CD4-positive, alpha-beta T cell treated with Interleukin-4 for 1 hour (primary cell): ENCODE measurements around the gene SCFD2.
A peak's percentile ranks its signal among the peaks of the same experiment; 100 is the strongest.
"Not testable (repeated sequence)": the region's sequence is repeated elsewhere in the genome, so short reads cannot be mapped to it uniquely, and the experiment has no call there.

ENCODE experiments used
- DNase-seq, 2 donors: peaks; one replicate each; pipeline ENCODE4 v3.0.0-alpha.2; 2020 to 2022

SCFD2 gene

DNA sequence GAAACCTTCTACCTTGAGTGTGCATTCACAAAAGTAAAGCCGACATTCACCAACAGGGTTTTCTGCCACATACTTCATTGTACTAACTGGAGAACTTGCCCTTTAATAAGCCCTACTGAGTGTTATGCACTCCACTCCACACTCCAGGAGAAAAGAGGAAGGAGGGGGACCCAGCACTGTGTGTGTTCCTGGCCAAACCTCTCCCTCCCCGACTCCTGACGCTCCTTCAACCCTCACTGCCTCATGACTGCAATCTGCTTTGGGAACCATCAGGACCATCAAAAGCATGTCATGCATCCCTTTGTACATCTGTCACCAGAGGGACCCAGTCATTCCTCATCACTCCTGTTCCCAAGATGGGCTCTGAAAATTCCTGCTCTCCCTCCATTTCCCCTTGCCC is 360.1 kb downstream of the SCFD2 start:
- DNase-seq = no peak

- DNase-seq = no peak
Measured at GRCh38 chr4:53005149-53005546, 360.7 kb downstream of the SCFD2 start.

DNA sequence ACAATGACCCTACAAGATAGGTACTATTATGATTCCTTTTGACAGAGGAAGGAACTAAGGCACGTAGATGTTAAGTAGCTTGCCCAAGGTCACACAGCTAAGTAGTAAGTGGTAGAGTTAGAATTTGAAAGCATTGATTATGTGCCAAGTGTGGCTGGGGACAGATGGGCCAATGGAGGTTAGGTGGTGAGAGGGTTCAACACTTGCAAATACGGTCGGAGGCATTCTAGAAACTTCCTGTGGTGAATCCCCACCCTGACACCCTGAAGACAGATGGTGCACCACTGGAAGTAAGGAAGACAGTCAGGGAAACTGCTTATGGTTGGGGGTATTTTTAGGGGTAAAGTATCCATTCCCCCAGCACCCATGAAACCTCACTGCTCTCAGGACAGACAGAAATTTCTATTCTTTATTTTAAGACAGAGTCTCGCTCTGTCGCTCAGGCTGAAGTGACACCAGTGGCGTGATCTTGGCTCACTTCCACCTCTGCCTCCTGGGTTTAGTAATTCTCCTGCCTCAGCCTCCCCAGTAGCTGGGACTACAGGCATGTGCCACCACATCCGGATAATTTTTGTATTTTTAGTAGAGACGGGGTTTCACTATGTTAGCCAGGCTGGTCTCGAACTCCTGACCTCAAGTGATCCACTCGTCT is 361.2 kb downstream of the SCFD2 start:
- no peak for DNase-seq

GRCh38 chr4:53003959-53004358 is 361.9 kb downstream of the SCFD2 start:
- no peak for DNase-seq

DNA sequence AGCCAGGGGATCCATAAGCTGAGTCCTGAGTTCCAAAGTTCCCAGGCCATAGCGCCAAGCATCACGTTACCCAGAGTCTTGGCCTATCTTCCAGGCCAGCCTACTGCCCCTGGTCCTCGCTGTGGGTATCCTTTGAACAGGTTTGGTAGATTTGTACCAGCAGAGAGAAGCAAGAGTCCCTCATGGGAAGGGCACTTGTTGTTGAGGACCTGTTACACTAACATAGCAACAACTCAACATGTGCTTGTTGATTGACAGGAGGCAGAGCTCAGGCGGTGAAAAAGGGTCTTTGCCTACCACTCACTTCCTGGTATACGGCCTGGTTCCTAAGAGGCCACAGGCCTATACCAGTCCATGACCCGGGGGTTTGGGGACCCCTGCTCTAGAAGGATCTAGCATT is 365.3 kb downstream of the SCFD2 start:
- DNase-seq = no peak

DNA sequence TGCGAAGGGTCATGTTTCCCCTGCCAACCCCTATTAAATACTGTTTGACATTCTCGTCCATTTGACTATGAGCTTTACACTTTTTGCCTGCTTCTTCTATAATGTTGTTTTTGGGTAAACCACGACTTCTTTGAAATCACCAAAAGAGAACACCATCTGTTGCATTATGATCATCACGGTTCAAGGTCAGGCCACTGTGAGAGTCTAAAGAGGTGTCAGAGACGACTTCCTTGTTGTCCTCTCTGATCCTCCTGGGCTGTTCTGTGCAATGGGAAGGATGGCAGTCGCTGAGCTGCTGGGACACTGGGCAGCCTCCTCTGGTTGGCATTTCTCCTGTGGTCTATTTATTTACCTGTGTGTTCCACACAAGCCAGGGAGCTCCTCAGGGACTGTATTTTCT is 366.2 kb downstream of the SCFD2 start:
- DNase-seq = no peak

- no peak for DNase-seq
Measured at GRCh38 chr4:52998413-52998812, 367.4 kb downstream of the SCFD2 start.

DNA sequence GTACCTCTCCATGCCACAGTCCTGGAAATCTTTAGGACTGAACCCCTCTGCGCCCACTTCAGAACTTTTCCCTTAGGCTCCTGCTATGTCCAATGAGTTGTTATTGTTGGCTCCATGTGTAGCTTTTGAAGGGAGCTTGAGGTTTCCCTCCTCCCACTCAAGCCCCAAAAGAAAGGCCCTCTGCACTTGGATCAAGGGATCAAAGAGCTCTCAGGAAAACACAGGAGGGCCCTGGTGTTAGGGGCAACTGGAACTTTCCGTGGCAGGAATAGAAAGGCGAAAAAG is 368.8 kb downstream of the SCFD2 start:
- DNase-seq = no peak

DNA sequence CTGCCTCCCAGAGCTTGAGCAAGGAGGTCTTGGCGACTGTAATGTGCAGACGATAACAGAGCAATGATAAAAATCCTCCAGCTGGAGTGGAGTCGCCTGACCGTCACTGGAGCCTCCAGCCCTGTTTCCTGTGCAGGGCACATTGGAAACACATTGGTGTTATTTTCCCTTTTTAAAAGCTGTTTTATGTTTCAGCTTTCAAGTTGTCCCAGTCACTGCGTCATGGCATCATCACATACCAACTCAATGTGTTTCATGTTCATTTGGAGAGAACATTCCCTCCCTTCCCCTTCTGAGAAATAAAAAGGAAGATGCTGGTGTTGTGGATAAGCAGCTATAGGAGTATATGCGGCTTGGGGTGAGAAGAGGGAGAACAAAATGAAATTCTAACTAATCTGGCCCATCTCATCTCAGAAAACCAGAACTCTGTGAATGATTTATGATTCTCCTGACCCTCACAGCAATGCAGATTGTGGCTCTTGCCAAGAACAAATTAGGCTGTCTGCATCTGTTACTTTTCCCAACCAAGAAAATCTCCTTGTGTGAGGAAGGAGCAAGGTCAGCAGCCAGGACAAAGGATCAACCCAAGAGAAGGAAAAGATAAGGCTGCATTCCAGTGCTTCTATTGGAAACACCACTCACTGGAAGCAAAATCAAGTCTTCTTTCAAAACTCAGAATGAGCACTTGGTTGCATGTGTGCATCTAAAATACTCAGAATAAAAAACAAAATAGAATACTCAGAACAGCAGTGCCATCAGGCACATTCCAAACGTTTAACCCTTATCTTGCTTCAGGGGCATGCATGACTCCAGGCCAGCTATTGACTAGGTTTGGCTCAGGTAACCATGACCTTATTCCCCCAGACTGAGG is 369.4 kb downstream of the SCFD2 start:
- DNase-seq = no peak

- no peak for DNase-seq
Measured at GRCh38 chr4:52995360-52996030, 370.4 kb downstream of the SCFD2 start.

- no peak for DNase-seq
Measured at GRCh38 chr4:52994567-52994966, 371.3 kb downstream of the SCFD2 start.

DNA sequence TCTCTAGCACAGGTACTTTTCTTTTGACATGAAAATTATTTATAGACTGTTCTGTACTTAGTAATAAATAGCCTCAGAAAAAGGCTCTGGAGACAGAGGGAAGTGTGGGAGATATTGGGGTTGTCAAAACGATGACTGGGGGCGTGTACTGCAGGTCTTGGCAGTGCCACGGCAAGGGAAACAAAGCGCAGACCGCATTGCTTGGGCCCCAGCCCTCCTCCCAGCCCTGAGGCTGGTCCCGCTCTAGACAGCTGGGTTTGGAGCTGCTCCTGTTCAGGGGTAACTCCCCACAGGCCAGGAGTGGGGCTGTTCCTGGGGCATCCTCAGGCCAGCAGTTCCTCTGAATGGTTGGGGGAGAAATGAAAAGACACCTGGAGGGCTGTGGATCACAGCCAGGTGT is 372.1 kb downstream of the SCFD2 start:
- no peak for DNase-seq

- DNase-seq = not testable (repeated sequence)
Measured at GRCh38 chr4:52992551-52992950, 373.3 kb downstream of the SCFD2 start.

DNA sequence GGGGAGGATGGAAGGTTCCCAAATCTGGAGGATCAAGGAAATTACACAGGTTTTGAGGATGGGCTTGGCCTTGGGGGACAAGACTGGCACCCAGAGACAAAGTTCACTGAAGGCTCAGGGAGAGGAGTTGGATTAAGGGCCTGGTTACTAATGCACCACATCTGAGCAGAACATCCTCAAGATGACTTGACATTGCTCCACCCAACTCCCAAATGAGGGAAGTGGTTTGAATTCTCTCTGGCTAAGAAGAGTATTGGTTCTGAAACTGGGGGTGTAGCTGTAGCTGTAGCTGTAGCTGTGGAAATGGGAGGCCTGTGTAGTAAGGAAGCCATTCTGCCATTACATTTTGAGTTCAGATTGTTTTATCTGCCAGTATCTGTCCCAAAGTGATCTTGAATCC is 374.4 kb downstream of the SCFD2 start:
- no peak for DNase-seq

DNA sequence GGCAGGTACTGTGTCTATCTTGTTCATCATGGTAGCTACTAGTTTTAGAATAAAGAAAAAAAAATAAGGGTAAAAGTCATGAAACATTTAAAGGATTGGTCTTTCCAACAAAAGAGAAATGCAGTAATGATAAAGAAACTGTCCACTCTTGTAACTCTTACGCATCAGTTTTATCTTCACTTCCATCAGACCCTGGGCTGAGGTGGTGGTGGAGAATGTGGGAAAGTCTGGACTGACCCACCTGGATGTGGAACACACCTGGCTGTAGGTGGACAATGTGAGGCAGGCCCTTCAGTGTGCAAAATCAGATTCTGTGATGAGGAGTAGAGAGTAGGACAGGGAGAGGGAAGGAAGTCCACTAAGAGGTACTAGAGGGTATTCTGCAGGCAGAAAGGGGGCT is 375.2 kb downstream of the SCFD2 start:
- no peak for DNase-seq

DNA sequence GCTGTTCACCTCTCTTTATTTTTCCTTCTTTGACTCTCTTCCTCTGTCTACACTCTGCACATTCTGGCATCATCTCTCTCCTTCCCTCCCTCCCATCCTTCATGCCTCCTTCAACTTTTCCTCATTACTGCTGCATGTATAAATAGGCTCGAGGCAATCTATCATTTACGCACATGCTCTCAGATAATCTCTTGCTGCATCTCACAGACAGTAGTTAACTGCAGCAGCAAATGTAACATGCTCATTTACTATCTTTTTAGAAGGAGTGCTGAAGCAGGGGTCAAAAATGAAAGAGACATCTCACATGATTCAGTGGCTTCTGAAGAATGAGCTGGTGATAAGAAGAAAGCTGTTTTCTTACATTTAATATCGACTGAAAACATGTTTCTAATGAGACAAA is 376.0 kb downstream of the SCFD2 start:
- no peak for DNase-seq

DNA sequence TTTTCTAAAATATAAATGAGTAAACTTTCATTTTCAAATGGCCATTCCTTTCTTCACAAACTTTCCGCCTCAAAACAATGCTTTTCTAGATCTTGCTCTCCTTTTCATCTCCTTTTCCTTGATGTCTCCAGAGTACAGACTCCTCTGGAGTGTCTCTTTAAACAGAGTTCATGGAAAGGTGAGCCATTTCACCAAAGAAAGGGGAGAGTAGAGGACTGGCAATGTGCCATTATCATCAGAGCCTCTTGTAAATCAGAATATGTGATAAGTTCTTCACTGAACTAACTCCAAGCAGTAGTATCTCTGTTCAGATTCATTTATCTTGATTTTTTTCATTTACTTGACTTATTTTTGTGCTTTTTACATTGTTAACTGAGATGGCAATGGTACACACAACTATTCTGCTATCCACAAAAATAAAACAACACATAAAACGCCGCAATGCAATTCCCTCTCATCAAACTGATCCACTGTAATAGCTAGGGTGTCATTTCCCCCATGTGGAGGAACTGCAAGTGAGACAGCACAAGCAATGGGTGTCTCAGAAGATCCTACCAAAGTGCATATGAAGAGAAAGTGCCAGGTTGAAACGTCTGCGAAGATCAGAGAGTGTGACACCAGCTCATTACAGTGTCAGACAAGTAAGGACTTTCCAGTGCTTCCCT is 378.3 kb downstream of the SCFD2 start:
- DNase-seq = no peak

GRCh38 chr4:52984462-52984881 is 381.4 kb downstream of the SCFD2 start:
- no peak for DNase-seq

DNA sequence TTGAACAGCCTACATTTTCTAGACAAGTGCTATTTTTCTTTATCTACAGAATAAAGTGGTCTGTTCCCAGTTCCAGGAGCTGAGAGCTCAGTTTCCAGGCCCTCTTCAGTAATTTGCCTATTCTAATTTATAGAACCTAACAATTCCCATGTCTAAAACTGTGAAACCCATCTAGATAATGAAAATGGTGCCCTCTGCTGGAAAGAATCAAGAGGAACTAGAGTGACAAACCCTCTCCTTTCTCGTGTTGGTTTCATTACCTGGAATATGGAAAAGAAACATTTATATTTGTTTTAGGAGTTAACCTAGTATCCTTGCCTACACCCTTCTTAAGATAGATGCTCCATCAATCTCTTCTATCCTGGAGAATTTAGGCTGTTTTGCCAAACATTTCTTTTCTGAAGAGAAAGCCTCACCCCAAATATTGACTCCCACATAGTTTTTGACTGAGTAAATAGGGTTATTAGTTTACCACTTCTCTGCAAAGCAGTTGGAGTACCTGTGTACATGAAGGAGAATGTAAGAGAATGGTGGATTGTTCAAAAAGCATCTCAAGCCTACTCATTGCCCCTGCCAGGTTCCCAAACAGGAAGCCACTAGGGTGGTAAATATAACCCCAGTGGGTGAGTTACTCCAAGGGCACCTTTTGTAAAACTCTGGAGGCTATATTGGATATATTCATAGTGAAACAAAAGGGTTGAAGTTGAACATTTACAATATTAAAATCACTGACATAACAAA is 382.1 kb downstream of the SCFD2 start:
- peak in 1 of 2 donors; percentile 62 for DNase-seq

DNA sequence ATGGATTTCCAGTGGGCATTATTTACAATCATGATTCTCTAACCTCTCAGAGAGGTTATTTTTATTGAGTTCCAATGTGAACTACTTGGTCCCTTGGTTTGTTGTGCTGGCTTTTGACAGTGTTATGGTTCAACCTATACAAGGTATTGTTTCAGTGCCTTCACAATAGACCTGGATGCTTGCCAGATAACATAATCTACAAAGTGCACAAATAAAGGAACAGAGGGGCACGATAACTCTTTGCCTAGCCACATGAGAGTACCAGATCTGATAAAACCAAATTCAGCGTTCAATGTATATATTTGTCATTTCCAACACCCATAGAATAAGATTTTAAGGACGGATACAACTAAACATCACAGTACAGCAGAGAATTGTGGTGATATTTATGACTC is 382.9 kb downstream of the SCFD2 start:
- no peak for DNase-seq

- no peak for DNase-seq
Measured at GRCh38 chr4:52982255-52982945, 383.5 kb downstream of the SCFD2 start.
